Measurements from ENCODE around the gene TRIM7.
"Not testable (repeated sequence)": the region's sequence is repeated elsewhere in the genome, so short reads cannot be mapped to it uniquely, and the experiment has no call there.

The TRIM7 gene

DNA sequence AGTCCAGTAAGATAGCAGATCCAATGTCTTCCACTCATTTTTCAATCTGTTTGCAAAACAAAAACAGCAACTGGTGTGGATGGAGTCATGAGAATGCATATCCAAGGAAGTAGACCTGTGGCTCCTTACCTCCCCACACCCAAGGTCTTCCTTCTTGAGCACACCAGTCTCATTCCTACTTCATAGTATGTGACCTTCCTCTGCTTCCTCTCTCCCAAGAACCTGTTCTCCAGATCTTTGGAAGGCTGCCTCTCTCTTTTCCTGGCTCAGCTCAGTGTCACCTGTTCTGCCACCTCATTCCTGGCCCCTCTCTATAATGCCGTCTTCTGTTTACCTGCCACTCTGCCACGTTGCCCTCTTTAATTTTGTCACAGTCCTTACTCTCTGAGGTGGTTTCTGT is 7.9 kb upstream of the TRIM7 start:
- DNase-seq (ENCODE audit: low read depth): no peak

- no peak for DNase-seq (ENCODE audit: low read depth)
Measured at GRCh38 chr5:181212080-181212479, 7.1 kb upstream of the TRIM7 start.

GRCh38 chr5:181211208-181211607 is 6.2 kb upstream of the TRIM7 start:
- DNase-seq (ENCODE audit: low read depth): no peak

GRCh38 chr5:181210698-181211097 is 5.7 kb upstream of the TRIM7 start:
- not testable (repeated sequence) for DNase-seq (ENCODE audit: low read depth)

- not testable (repeated sequence) for DNase-seq (ENCODE audit: low read depth)
Measured at GRCh38 chr5:181210148-181210547, 5.2 kb upstream of the TRIM7 start.

DNA sequence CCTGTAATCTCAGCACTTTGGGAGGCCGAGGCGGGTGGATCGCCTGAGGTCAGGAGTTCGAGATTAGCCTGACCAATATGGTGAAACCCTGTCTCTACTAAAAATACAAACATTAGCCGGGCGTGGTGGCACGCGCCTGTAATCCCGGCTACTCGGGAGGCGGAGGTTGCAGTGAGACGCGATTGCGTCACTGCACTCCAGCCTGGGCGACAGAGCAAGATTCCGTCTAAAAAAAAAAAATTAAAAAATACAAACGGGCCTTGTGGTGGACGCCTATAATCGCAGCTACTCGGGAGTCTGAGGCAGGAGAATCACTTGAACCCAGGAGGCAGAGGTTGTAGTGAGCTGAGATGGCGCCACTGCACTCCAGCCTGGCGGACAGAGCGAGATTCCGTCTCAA is 4.0 kb upstream of the TRIM7 start:
- not testable (repeated sequence) for DNase-seq (ENCODE audit: low read depth)

DNA sequence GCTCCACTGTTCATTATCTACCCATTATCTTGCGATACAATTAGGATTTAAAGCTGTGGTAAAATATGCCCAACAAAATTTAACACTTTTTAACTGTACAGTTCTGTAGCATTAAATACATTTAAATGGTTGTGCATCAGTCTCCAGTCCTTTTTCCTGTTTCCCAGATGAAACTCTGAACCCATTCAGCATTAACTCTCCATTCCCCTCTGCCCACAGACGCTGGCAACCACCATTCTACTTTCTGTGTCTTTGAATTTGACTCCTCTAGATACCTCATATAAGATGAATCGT is 2.9 kb upstream of the TRIM7 start:
- no peak for DNase-seq (ENCODE audit: low read depth)

- peak; percentile 58 for DNase-seq (ENCODE audit: low read depth)
Measured at GRCh38 chr5:181207214-181207959, 2.4 kb upstream of the TRIM7 start.

DNA sequence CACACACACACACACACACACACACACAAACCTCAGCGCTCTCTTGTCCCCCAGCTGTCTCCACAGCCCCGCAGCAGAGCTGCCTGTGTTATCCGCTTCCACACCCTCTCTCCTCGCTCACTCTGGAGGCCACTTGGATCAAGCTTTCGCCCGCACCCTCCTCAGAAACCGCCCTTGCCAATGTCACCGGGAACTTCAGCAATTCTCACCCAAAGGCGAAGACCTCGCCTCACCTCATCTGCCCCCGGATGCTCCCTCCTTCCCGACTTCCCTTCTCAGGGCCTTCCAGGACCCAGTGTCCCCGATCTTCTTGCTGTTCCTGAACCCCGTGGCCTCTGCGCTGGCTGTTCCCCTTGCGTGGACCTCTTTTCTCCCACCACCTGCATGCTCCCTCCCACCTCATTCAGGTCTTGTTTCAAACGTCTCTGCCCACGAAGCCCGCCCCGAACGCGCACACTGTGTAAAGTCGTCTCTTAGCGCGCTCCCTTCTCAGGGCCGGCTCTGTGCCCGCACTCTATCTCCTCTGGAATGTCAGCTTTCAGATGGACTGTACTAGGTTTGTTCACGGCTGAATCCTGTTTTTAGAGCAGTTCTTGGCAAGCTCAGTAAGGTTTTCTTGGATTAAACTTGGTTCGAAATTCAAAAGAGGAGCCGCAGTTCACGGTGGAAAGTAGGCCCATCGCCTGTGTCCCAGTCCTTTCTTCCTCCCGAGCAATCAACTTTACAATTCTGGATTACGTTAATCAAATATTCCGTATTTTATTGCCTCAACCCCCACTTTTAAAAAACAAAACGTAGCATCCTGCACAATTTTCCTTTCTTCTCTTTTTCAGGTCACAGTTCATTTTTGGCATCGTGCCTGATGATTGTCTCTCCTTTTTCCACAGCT is 1.0 kb upstream of the TRIM7 start:
- no peak for DNase-seq (ENCODE audit: low read depth)

DNA sequence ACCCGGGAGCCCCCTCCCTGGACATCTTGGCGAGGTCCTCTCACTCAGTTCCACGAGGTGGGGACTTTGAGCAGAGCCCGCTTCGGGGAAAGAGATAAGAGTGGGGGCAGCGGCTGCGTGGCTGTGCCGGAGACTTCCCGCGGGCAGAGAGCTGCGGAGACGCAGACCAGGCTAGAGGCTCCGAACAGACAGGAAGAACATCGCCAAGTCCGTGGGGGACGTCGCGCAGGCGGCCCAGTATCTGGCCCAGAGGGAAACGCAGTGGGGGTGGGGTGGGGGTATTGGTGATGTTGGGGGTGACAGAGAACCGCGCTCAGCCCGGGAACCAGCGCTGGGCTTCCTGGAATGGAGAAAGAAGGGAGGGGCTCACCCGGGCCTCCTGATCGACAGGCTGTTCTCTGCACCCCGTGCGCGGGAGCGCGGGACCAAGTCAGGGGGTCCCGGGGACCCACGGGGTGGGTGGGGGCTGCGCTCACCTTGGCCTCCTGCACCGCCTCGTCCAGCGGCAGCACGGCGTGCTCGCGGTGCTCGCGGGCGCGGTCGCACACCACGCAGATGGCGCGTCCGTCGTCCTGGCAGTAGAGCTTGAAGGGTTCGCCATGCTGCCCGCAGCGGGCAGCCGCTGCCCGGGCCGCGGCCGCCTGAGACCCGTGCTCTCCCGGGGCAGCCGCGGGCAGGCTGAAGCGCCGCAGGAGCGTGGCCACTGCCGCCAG is 727 bp downstream of the TRIM7 start:
- no peak for DNase-seq (ENCODE audit: low read depth)

DNA sequence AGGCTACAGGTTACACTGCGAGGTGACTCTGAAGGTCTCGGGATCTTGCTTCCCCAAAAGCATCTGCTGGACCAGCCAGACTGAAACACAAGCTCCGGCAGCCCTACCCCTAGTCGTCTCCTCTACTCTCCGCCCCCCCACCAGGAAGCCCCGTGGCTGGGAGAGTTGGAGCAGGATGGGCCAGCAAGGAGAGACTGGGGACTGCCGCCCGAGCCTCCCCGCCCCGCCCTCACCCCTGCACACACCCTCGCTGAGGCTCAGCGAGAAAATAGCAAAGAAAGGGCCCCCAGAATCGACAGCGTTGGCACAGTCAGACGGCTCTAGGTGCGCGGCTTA is 1.3 kb downstream of the TRIM7 start:
- no peak for DNase-seq (ENCODE audit: low read depth)

DNA sequence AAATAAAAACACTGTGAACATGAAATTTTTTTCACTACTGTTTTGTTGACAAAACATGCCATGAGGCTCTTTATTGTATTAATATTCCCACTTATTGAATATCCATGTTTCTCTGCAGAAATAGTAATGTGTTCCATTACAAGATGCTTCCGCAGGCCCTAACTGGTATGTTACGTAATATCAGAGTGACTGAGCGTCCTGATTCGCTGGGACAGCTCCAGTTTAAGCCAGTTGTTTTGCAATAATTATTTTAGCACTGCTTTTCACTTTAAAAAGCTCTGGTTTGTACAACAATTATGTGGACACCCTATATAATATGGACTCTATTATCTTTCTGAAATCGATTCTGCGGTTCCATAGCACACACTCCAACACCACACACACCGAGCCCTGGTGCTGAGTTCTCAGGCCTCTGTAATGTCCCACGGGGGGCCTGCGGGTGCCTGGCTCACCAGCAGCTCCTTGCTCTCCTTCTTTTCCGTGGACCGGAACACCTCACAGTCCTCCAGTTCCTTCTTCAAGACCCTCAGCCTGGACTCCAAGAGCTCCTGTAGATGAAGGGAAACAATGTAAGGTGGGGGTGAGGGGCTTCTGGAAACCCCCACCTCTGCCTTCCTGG is 1.8 kb downstream of the TRIM7 start:
- DNase-seq (ENCODE audit: low read depth): no peak

- no peak for DNase-seq (ENCODE audit: low read depth)
Measured at GRCh38 chr5:181200816-181201215, 4.2 kb downstream of the TRIM7 start.

GRCh38 chr5:181199881-181200638 is 4.9 kb downstream of the TRIM7 start:
- DNase-seq (ENCODE audit: low read depth): no peak

- no peak for DNase-seq (ENCODE audit: low read depth)
Measured at GRCh38 chr5:181198905-181199519, 6.0 kb downstream of the TRIM7 start.

GRCh38 chr5:181198106-181198685 is 6.8 kb downstream of the TRIM7 start:
- DNase-seq (ENCODE audit: low read depth): no peak

DNA sequence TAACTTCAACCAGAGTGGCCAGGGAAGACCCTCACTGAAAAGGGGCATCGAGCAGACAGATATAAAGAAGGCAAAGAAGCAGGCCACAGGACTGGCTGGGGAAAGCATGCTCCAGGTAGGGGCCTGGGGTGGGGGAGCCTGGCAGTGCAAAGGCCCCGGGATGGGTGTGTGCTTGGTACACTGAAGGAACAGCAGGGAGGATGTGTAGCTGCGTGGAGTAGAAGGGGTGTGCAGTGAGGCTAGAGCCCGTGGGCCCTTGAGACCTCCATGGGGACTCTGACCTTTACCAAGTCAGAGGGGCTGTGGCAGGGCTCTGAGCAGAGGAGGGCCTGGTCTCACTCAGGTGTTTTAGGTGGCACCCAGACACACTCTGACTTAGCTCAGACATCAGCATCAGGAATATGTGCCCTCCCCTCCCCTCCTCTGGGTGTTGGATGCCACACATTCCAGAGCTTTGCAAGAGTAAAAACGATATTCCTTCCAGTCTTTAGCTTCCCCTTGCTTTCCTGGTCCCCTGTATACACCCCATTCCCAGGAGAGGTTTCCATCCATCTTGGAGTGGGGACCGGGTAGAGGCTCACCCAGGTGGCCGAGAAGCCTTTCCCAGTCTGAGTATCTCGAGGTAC is 7.6 kb downstream of the TRIM7 start:
- DNase-seq (ENCODE audit: low read depth): no peak

DNA sequence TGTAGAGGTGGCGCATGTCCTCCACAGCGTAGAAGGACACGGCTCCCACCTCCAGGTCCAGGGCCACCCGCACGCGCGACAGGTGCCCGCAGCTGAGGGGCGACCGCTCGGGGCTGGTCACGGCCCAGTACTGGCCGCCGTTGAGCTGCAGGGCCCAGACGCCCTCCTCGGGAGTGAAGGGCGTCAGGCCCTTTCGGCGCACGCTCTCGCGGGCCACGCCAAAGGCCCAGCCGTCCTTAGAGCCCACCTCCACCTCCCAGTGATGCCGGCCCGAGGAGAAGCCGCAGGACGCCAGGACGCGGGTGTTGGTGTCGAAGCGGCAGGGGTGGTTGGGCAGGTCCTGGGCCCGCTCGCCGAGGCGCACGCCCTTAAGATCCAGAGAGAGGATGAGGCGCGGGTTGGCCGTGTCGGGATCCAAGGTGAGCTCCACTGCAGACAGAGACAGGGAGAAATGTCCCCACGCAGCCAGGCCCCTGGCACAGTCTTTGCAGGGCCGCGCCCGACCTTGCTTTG is 9.7 kb downstream of the TRIM7 start:
- no peak for DNase-seq (ENCODE audit: low read depth)

DNA sequence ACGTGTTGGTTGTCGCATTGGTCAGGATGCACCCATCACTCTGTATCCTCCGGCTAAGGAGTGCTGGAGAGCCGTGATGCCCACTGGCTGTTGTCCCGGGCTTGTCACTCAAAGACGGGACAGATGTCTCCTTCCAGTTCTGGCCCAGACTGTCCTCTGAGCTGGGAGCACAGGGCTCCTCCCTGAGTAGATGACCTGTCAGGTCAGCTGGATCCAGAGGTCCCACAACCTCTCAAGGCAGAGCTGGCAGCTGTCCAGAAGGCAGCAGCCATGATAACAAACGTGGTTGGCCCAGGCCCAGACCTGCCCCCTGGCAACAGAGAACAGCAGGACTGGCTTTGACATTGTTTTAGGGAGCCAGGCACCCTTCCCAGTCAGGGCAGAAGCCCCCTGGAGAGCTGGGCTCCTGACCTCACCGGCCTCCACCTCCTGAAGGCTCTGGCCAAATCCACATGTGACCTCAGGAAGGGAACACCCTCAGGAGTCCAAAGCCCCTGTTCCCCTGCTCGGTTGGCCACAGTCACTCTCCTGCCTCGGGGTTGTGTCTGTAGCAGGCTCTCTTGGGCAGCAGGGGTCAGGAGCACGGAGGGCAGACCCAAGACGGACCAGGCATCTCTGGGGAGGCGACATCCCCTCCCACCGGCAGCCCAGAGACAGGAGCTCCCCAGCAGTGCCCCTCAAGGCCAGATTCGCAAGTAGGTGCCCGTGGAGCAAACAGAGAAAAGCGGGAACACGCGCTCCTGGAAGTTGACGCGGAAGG is 10.3 kb downstream of the TRIM7 start:
- no peak for DNase-seq (ENCODE audit: low read depth)

DNA sequence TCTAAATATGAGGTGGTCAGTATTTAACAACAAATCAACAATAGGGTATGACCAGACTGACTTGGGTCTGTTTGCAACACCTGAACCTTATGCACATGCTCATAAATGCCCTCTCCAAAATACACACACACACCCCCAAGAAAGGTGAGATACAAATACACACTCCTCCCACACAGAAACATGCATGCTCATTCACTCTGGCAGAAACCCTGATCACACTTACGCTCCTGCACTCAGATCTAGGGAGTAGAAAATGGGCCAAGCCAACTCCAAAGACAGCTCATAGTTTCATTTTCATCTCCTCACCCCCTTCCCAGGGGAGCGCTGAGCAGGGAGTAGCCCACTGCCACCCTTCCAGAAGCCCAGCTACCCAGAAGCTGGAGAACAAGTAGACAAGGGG is 11.3 kb downstream of the TRIM7 start:
- DNase-seq (ENCODE audit: low read depth): no peak

All from activated gamma-delta T cell treated with anti-CD3 and anti-CD28 coated beads, Interleukin-2, amount 50 U/mL, for 16 hours (primary cell).